ENCODE measurements around the gene ARHGAP15. TPM values are rescaled to one million over a fixed set of nuclear protein-coding genes. Genes with fewer than 3 reads are reported as not detected.

The ARHGAP15 gene
- total RNA-seq, 1 experiment from 2014 or later = 0.41 TPM

GRCh38 chr2:143336719-143337210 is 207.5 kb downstream of the ARHGAP15 start:
- POLR2A ChIA-PET = no interaction called here
- Histone ChIP-seq H3K4me1 (ENCODE audit: control insufficient read depth, insufficient read depth, low read length) (no peaks in the 10 kb centered on the region), H3K9me3 (ENCODE audit: control insufficient read depth, insufficient read depth, low read depth, low read length) (no peaks in the 10 kb centered on the region), H3K4me3 (ENCODE audit: low read depth in 2 of 2, low read length in 2 of 2) (no peak overlapping the region), H3K36me3 (ENCODE audit: control insufficient read depth, insufficient read depth, low read length) (no peaks in the 10 kb centered on the region), H3K27me3 (ENCODE audit: control insufficient read depth, insufficient read depth, low read length) (no peaks in the 10 kb centered on the region), H3K27ac (ENCODE audit: low read length) (no peak overlapping the region)
- in situ Hi-C loops (cut with HindIII; ENCODE audit: low pct_unique_long_range_greater_than_20kb, low sequenced_read_pairs) = no loop called here
- no peak for ATAC-seq
- CTCF ChIA-PET = no interaction called here
- DNase-seq (ENCODE audit: low read depth, low spot score) = no peak
- TF ChIP-seq POLR2AphosphoS5 (IDR thresholded peaks at IDR 0.05; ENCODE audit: low read depth, low read length) (no peak), REST (IDR thresholded peaks at IDR 0.05; ENCODE audit: insufficient read depth in 1 of 2, low read depth in 2 of 2, low read length in 1 of 2) (no peak), SIN3A (IDR thresholded peaks at IDR 0.05; ENCODE audit: borderline replicate concordance, insufficient read depth, low read depth, low read length) (no peak), TCF7L2 (IDR thresholded peaks at IDR 0.05; ENCODE audit: low read depth, low read length) (no peak), CTCF (IDR thresholded peaks at IDR 0.05) (no peak)
- intact Hi-C loops (cut with micrococcal nuclease; ENCODE audit: unreplicated experiment) = no loop called here
- BruUV-seq (replicated peaks) = no TSS peak

- in situ Hi-C loops (cut with HindIII; ENCODE audit: low pct_unique_long_range_greater_than_20kb, low sequenced_read_pairs) (no loop called here), intact Hi-C loops (cut with micrococcal nuclease; ENCODE audit: unreplicated experiment) (no loop called here)
- Histone ChIP-seq H3K4me3 (ENCODE audit: low read depth in 2 of 2, low read length in 2 of 2) (no peak overlapping the region), H3K27me3 (ENCODE audit: control insufficient read depth, insufficient read depth, low read length) (no peaks in the 10 kb centered on the region), H3K27ac (ENCODE audit: low read length) (no peak overlapping the region), H3K4me1 (ENCODE audit: control insufficient read depth, insufficient read depth, low read length) (no peaks in the 10 kb centered on the region), H3K9me3 (ENCODE audit: control insufficient read depth, insufficient read depth, low read depth, low read length) (no peaks in the 10 kb centered on the region), H3K36me3 (ENCODE audit: control insufficient read depth, insufficient read depth, low read length) (no peaks in the 10 kb centered on the region; the same call in 1 of the 2 replicates)
- ChIA-PET POLR2A (no interaction called here), CTCF (no interaction called here)
- ATAC-seq (no peak), DNase-seq (ENCODE audit: low read depth, low spot score) (no peak)
- BruUV-seq (replicated peaks) = no TSS peak
- TF ChIP-seq CTCF (IDR thresholded peaks at IDR 0.05) (no peak), POLR2AphosphoS5 (IDR thresholded peaks at IDR 0.05; ENCODE audit: low read depth, low read length) (no peak), REST (IDR thresholded peaks at IDR 0.05; ENCODE audit: insufficient read depth in 1 of 2, low read depth in 2 of 2, low read length in 1 of 2) (no peak), SIN3A (IDR thresholded peaks at IDR 0.05; ENCODE audit: borderline replicate concordance, insufficient read depth, low read depth, low read length) (no peak), TCF7L2 (IDR thresholded peaks at IDR 0.05; ENCODE audit: low read depth, low read length) (no peak)
Observed at GRCh38 chr2:143341478-143341877, 212.3 kb downstream of the ARHGAP15 start.
